ENCODE data around the gene VPS51.
A peak's percentile ranks its signal among the peaks of the same experiment; 100 is the strongest.

VPS51 gene

GRCh38 chr11:65084598-65085375, 11.2 kb upstream of the VPS51 start:
- CTCF ChIA-PET = interaction anchor here (0.8 to 1.7 kb wide), 3 partner anchors 10 to 28 kb away, joined by 3 to 6 read pairs (median 4); no protein-coding TSS in a partner anchor
- Mint-ChIP-seq H3K27me3 (peaks cover 12% of the 10 kb centered on the region), H3K27ac (peak overlapping the region; percentile 96), H3K36me3 (peaks cover 57% of the 10 kb centered on the region), H3K9me3 (no peaks in the 10 kb centered on the region), H3K4me1 (peaks cover 55% of the 10 kb centered on the region), H3K4me3 (peak overlapping the region; percentile 97)
- peak; percentile 24 for DNase-seq

GRCh38 chr11:65085446-65085845, 10.6 kb upstream of the VPS51 start:
- CTCF ChIA-PET = interaction anchor here (0.8 to 1.7 kb wide), 3 partner anchors 9 to 27 kb away, joined by 3 to 6 read pairs (median 4); no protein-coding TSS in a partner anchor
- Mint-ChIP-seq H3K4me1 (peaks cover 50% of the 10 kb centered on the region), H3K27ac (peak overlapping the region; percentile 96)

GRCh38 chr11:65086809-65087208, 9.2 kb upstream of the VPS51 start:
- Mint-ChIP-seq H3K27me3 (peaks cover 12% of the 10 kb centered on the region), H3K9me3 (no peaks in the 10 kb centered on the region), H3K4me1 (peaks cover 38% of the 10 kb centered on the region), H3K4me3 (no peak overlapping the region), H3K36me3 (peaks cover 46% of the 10 kb centered on the region), H3K27ac (no peak overlapping the region)
- no peak for DNase-seq
- CTCF ChIA-PET = no interaction called here

More at GRCh38 chr11:65085446-65085845, 10.6 kb upstream of the VPS51 start:
- Mint-ChIP-seq H3K9me3 (no peaks in the 10 kb centered on the region), H3K27me3 (peaks cover 12% of the 10 kb centered on the region), H3K4me3 (peak overlapping the region; percentile 97), H3K36me3 (peaks cover 55% of the 10 kb centered on the region)
- DNase-seq = no peak

GRCh38 chr11:65087216-65087615, 8.8 kb upstream of the VPS51 start:
- CTCF ChIA-PET = no interaction called here
- Mint-ChIP-seq H3K4me1 (peaks cover 34% of the 10 kb centered on the region), H3K27me3 (peaks cover 12% of the 10 kb centered on the region), H3K27ac (no peak overlapping the region), H3K36me3 (peaks cover 43% of the 10 kb centered on the region), H3K9me3 (no peaks in the 10 kb centered on the region), H3K4me3 (no peak overlapping the region)
- no peak for DNase-seq

GRCh38 chr11:65087827-65088226, 8.2 kb upstream of the VPS51 start:
- no peak for DNase-seq
- Mint-ChIP-seq H3K36me3 (peaks cover 39% of the 10 kb centered on the region), H3K4me3 (no peak overlapping the region), H3K4me1 (peaks cover 28% of the 10 kb centered on the region), H3K27me3 (peaks cover 12% of the 10 kb centered on the region), H3K27ac (no peak overlapping the region), H3K9me3 (no peaks in the 10 kb centered on the region)
- CTCF ChIA-PET = interaction anchor here (0.8 kb wide), 1 partner anchor 23 kb away, joined by 3 read pairs; no protein-coding TSS in a partner anchor

- no peaks in the 10 kb centered on the region for H3K27me3 Mint-ChIP-seq
- no peak for DNase-seq
- CTCF ChIA-PET = interaction anchor here (0.6 to 1.3 kb wide), 2 partner anchors 21 to 75 kb away, joined by 3 read pairs; no protein-coding TSS in a partner anchor
- peaks cover 15% of the 10 kb centered on the region for H3K4me1 Mint-ChIP-seq
- H3K36me3 Mint-ChIP-seq = peaks cover 22% of the 10 kb centered on the region
- no peak overlapping the region for H3K27ac Mint-ChIP-seq
- H3K9me3 Mint-ChIP-seq = no peaks in the 10 kb centered on the region
- H3K4me3 Mint-ChIP-seq = no peak overlapping the region
These were observed 6.4 kb upstream of the VPS51 start for GRCh38 chr11:65089621-65090020.

- Mint-ChIP-seq H3K27ac (no peak overlapping the region), H3K9me3 (no peaks in the 10 kb centered on the region), H3K4me1 (peaks cover 8% of the 10 kb centered on the region), H3K4me3 (no peak overlapping the region), H3K36me3 (peaks cover 17% of the 10 kb centered on the region), H3K27me3 (no peaks in the 10 kb centered on the region)
- no peak for DNase-seq
- CTCF ChIA-PET = interaction anchor here (1.1 kb wide), 1 partner anchor 20 kb away, joined by 4 read pairs; no protein-coding TSS in a partner anchor
These were observed 5.4 kb upstream of the VPS51 start for GRCh38 chr11:65090628-65091027.

- CTCF ChIA-PET = interaction anchor here (1.0 to 5.0 kb wide), 4 partner anchors 10 to 18 kb away, joined by 4 to 60 read pairs (median 6); partner anchors contain the start of gene TM7SF2
- Mint-ChIP-seq H3K9me3 (no peaks in the 10 kb centered on the region), H3K4me3 (peak overlapping the region; percentile 92), H3K4me1 (peaks cover 22% of the 10 kb centered on the region), H3K27me3 (no peaks in the 10 kb centered on the region), H3K36me3 (peaks cover 8% of the 10 kb centered on the region), H3K27ac (peak overlapping the region; percentile 98)
- DNase-seq = no peak
These were observed 587 bp upstream of the VPS51 start for GRCh38 chr11:65095427-65095826.

- no peaks in the 10 kb centered on the region for H3K9me3 Mint-ChIP-seq
- peak overlapping the region; percentile 98 for H3K27ac Mint-ChIP-seq
- H3K4me3 Mint-ChIP-seq = peak overlapping the region; percentile 92
- CTCF ChIA-PET = interaction anchor here (1.7 to 5.0 kb wide), 3 partner anchors 14 to 83 kb away, joined by 7 to 60 read pairs (median 11); partner anchors contain the start of genes ARL2, TM7SF2 and ZNHIT2
- peaks cover 8% of the 10 kb centered on the region for H3K36me3 Mint-ChIP-seq
- H3K4me1 Mint-ChIP-seq = peaks cover 22% of the 10 kb centered on the region
- no peak for DNase-seq
- no peaks in the 10 kb centered on the region for H3K27me3 Mint-ChIP-seq
These were observed 912 bp downstream of the VPS51 start for GRCh38 chr11:65096926-65097325.

GRCh38 chr11:65100674-65101350, 4.8 kb downstream of the VPS51 start:
- Mint-ChIP-seq H3K9me3 (no peaks in the 10 kb centered on the region), H3K27ac (peak overlapping the region; percentile 28), H3K4me1 (peaks cover 28% of the 10 kb centered on the region), H3K36me3 (peaks cover 19% of the 10 kb centered on the region), H3K27me3 (no peaks in the 10 kb centered on the region), H3K4me3 (no peak overlapping the region)
- DNase-seq = no peak
- CTCF ChIA-PET = interaction anchor here (1.2 to 5.0 kb wide), 2 partner anchors 9 to 10 kb away, joined by 8 to 60 read pairs; partner anchors contain the start of gene TM7SF2

- Mint-ChIP-seq H3K4me3 (no peak overlapping the region), H3K27me3 (no peaks in the 10 kb centered on the region), H3K4me1 (peaks cover 22% of the 10 kb centered on the region)
These were observed 6.4 kb downstream of the VPS51 start for GRCh38 chr11:65102142-65103095.

GRCh38 chr11:65103476-65103875, 7.5 kb downstream of the VPS51 start:
- no peak overlapping the region for H3K27ac Mint-ChIP-seq
- peaks cover 23% of the 10 kb centered on the region for H3K36me3 Mint-ChIP-seq
- H3K9me3 Mint-ChIP-seq = no peaks in the 10 kb centered on the region
- CTCF ChIA-PET = interaction anchor here (1.2 to 1.5 kb wide), 2 partner anchors 9 to 90 kb away, joined by 3 read pairs; partner anchors contain the start of gene ARL2
- no peak overlapping the region for H3K4me3 Mint-ChIP-seq
- H3K4me1 Mint-ChIP-seq = peaks cover 17% of the 10 kb centered on the region
- H3K27me3 Mint-ChIP-seq = no peaks in the 10 kb centered on the region
- DNase-seq = no peak

More at GRCh38 chr11:65102142-65103095, 6.4 kb downstream of the VPS51 start:
- peaks cover 25% of the 10 kb centered on the region for H3K36me3 Mint-ChIP-seq
- no peak overlapping the region for H3K27ac Mint-ChIP-seq
- no peaks in the 10 kb centered on the region for H3K9me3 Mint-ChIP-seq
- CTCF ChIA-PET = interaction anchor here (0.7 to 1.2 kb wide), 3 partner anchors 8 to 255 kb away, joined by 3 to 8 read pairs (median 3); no protein-coding TSS in a partner anchor
- DNase-seq = no peak

GRCh38 chr11:65104628-65105027, 8.6 kb downstream of the VPS51 start:
- DNase-seq = no peak
- no peak overlapping the region for H3K27ac Mint-ChIP-seq
- CTCF ChIA-PET = interaction anchor here (1.1 to 1.5 kb wide), 2 partner anchors 91 to 102 kb away, joined by 3 read pairs; partner anchors contain the start of gene ARL2
- H3K36me3 Mint-ChIP-seq = peaks cover 25% of the 10 kb centered on the region
- H3K27me3 Mint-ChIP-seq = no peaks in the 10 kb centered on the region
- H3K4me3 Mint-ChIP-seq = no peak overlapping the region
- H3K4me1 Mint-ChIP-seq = peaks cover 12% of the 10 kb centered on the region
- no peaks in the 10 kb centered on the region for H3K9me3 Mint-ChIP-seq
